ENCODE results near the gene MCF2L.

Gene MCF2L

GRCh38 chr13:113113846-113114271, 144.8 kb downstream of the MCF2L start:
- Histone ChIP-seq H3K9me3 (ENCODE audit: control insufficient read depth, low read length) (no peaks in the 10 kb centered on the region), H4K91ac (ENCODE audit: low read length) (no peak overlapping the region), H2AFZ (ENCODE audit: low read depth, low read length) (no peak overlapping the region), H3K4me3 (ENCODE audit: insufficient read depth in 1 of 2, low read depth in 1 of 2, low read length in 2 of 2) (no peak overlapping the region), H2BK12ac (ENCODE audit: low read length in 2 of 2) (no peak overlapping the region), H3K27me3 (ENCODE audit: control insufficient read depth in 1 of 2, insufficient read depth in 1 of 2, low read length in 2 of 2) (peaks cover 29 to 71% of the 10 kb centered on the region in 2 experiments), H3K18ac (ENCODE audit: low read depth in 1 of 2, low read length in 2 of 2) (no peak overlapping the region), H3K4ac (ENCODE audit: low read depth in 1 of 2, low read length in 2 of 2) (no peak overlapping the region), H2BK5ac (ENCODE audit: low read depth, low read length, poor library complexity, severe bottlenecking) (no peak overlapping the region), H3K36me3 (ENCODE audit: control insufficient read depth in 1 of 2, insufficient read depth in 2 of 2, low read depth in 1 of 2, low read length in 2 of 2) (no peaks in the 10 kb centered on the region), H3K14ac (ENCODE audit: low read length in 2 of 2) (no peak overlapping the region), H3K9ac (ENCODE audit: low read length) (no peak overlapping the region), H2BK120ac (ENCODE audit: low read depth, low read length) (no peak overlapping the region), H3K4me1 (ENCODE audit: control insufficient read depth, insufficient read depth, low read depth, low read length) (peaks cover 10% of the 10 kb centered on the region), H2AK5ac (ENCODE audit: low read length, severe bottlenecking) (no peak overlapping the region), H3K4me2 (ENCODE audit: low read length, poor library complexity, severe bottlenecking) (no peak overlapping the region), H2BK15ac (ENCODE audit: low read depth, poor library complexity, severe bottlenecking) (no peak overlapping the region), H4K8ac (ENCODE audit: low read length) (no peak overlapping the region), H3K79me1 (replicated peaks; ENCODE audit: low read length, poor library complexity, severe bottlenecking) (no peaks in the 10 kb centered on the region), H3K23ac (ENCODE audit: low read length in 2 of 2) (no peak overlapping the region), H3K27ac (ENCODE audit: low read length, poor library complexity, severe bottlenecking) (no peak overlapping the region)
- WGBS = 89% methylated on average over 8 of the region's 8 CpGs
- DNase-seq = no peak

GRCh38 chr13:113114511-113115362, 145.7 kb downstream of the MCF2L start:
- Histone ChIP-seq H2BK120ac (ENCODE audit: low read depth, low read length) (no peak overlapping the region), H2BK12ac (ENCODE audit: low read length in 2 of 2) (no peak overlapping the region), H3K18ac (ENCODE audit: low read depth in 1 of 2, low read length in 2 of 2) (no peak overlapping the region), H3K9ac (ENCODE audit: low read length) (no peak overlapping the region), H3K14ac (ENCODE audit: low read length in 2 of 2) (no peak overlapping the region), H3K4me2 (ENCODE audit: low read length, poor library complexity, severe bottlenecking) (no peak overlapping the region), H3K23ac (ENCODE audit: low read length in 2 of 2) (no peak overlapping the region), H3K27ac (ENCODE audit: low read length, poor library complexity, severe bottlenecking) (no peak overlapping the region), H4K8ac (ENCODE audit: low read length) (no peak overlapping the region), H2BK5ac (ENCODE audit: low read depth, low read length, poor library complexity, severe bottlenecking) (no peak overlapping the region), H4K91ac (ENCODE audit: low read length) (no peak overlapping the region), H3K4me3 (ENCODE audit: insufficient read depth in 1 of 2, low read depth in 1 of 2, low read length in 2 of 2) (no peak overlapping the region), H2AK5ac (ENCODE audit: low read length, severe bottlenecking) (no peak overlapping the region), H3K4me1 (ENCODE audit: control insufficient read depth, insufficient read depth, low read depth, low read length) (peaks cover 10% of the 10 kb centered on the region), H3K27me3 (ENCODE audit: control insufficient read depth in 1 of 2, insufficient read depth in 1 of 2, low read length in 2 of 2) (peaks cover 29 to 74% of the 10 kb centered on the region in 2 experiments), H2AFZ (ENCODE audit: low read depth, low read length) (no peak overlapping the region), H3K9me3 (ENCODE audit: control insufficient read depth, low read length) (no peaks in the 10 kb centered on the region), H3K4ac (ENCODE audit: low read depth in 1 of 2, low read length in 2 of 2) (no peak overlapping the region), H3K36me3 (ENCODE audit: control insufficient read depth in 1 of 2, insufficient read depth in 2 of 2, low read depth in 1 of 2, low read length in 2 of 2) (no peaks in the 10 kb centered on the region), H2BK15ac (ENCODE audit: low read depth, poor library complexity, severe bottlenecking) (no peak overlapping the region), H3K79me1 (replicated peaks; ENCODE audit: low read length, poor library complexity, severe bottlenecking) (no peaks in the 10 kb centered on the region)
- 87% methylated on average over 17 of the region's 17 CpGs for WGBS
- no peak for DNase-seq

GRCh38 chr13:113115363-113116205, 146.6 kb downstream of the MCF2L start:
- H2AFZ ChIP-seq (ENCODE audit: low read depth, low read length) = no peak overlapping the region
- 85% methylated on average over 21 of the region's 21 CpGs for WGBS
- no peak overlapping the region for H3K9ac ChIP-seq (ENCODE audit: low read length)
- no peak overlapping the region for H3K23ac ChIP-seq (ENCODE audit: low read length in 2 of 2)
- no peak overlapping the region for H2BK12ac ChIP-seq (ENCODE audit: low read length in 2 of 2)
- no peak overlapping the region for H3K14ac ChIP-seq (ENCODE audit: low read length in 2 of 2)
- no peaks in the 10 kb centered on the region for H3K79me1 ChIP-seq (replicated peaks; ENCODE audit: low read length, poor library complexity, severe bottlenecking)
- no peak overlapping the region for H3K4me2 ChIP-seq (ENCODE audit: low read length, poor library complexity, severe bottlenecking)
- no peak overlapping the region for H2BK120ac ChIP-seq (ENCODE audit: low read depth, low read length)
- no peaks in the 10 kb centered on the region for H3K9me3 ChIP-seq (ENCODE audit: control insufficient read depth, low read length)
- H3K4me3 ChIP-seq (ENCODE audit: insufficient read depth in 1 of 2, low read depth in 1 of 2, low read length in 2 of 2) = no peak overlapping the region
- no peak for DNase-seq
- no peak overlapping the region for H3K27ac ChIP-seq (ENCODE audit: low read length, poor library complexity, severe bottlenecking)
- H3K18ac ChIP-seq (ENCODE audit: low read depth in 1 of 2, low read length in 2 of 2) = no peak overlapping the region
- no peak overlapping the region for H2AK5ac ChIP-seq (ENCODE audit: low read length, severe bottlenecking)
- H3K27me3 ChIP-seq (ENCODE audit: control insufficient read depth in 1 of 2, insufficient read depth in 1 of 2, low read length in 2 of 2) = peaks cover 33 to 72% of the 10 kb centered on the region in 2 experiments
- H3K4me1 ChIP-seq (ENCODE audit: control insufficient read depth, insufficient read depth, low read depth, low read length) = peaks cover 7% of the 10 kb centered on the region
- no peak overlapping the region for H2BK15ac ChIP-seq (ENCODE audit: low read depth, poor library complexity, severe bottlenecking)
- no peak overlapping the region for H2BK5ac ChIP-seq (ENCODE audit: low read depth, low read length, poor library complexity, severe bottlenecking)
- H3K36me3 ChIP-seq (ENCODE audit: control insufficient read depth in 1 of 2, insufficient read depth in 2 of 2, low read depth in 1 of 2, low read length in 2 of 2) = no peaks in the 10 kb centered on the region
- no peak overlapping the region for H4K8ac ChIP-seq (ENCODE audit: low read length)
- no peak overlapping the region for H3K4ac ChIP-seq (ENCODE audit: low read depth in 1 of 2, low read length in 2 of 2)
- H4K91ac ChIP-seq (ENCODE audit: low read length) = no peak overlapping the region

- H2AFZ ChIP-seq (ENCODE audit: low read depth, low read length) = no peak overlapping the region
- no peak overlapping the region for H3K27ac ChIP-seq (ENCODE audit: low read length, poor library complexity, severe bottlenecking)
- H3K4me3 ChIP-seq (ENCODE audit: insufficient read depth in 1 of 2, low read depth in 1 of 2, low read length in 2 of 2) = no peak overlapping the region
- H3K4me2 ChIP-seq (ENCODE audit: low read length, poor library complexity, severe bottlenecking) = no peak overlapping the region
- H3K27me3 ChIP-seq (ENCODE audit: control insufficient read depth in 1 of 2, insufficient read depth in 1 of 2, low read length in 2 of 2) = peaks cover 29 to 70% of the 10 kb centered on the region in 2 experiments
- WGBS = 82% methylated on average over 9 of the region's 10 CpGs
- H3K9ac ChIP-seq (ENCODE audit: low read length) = no peak overlapping the region
- H2BK5ac ChIP-seq (ENCODE audit: low read depth, low read length, poor library complexity, severe bottlenecking) = no peak overlapping the region
- H3K36me3 ChIP-seq (ENCODE audit: control insufficient read depth in 1 of 2, insufficient read depth in 2 of 2, low read depth in 1 of 2, low read length in 2 of 2) = no peaks in the 10 kb centered on the region
- no peak overlapping the region for H4K8ac ChIP-seq (ENCODE audit: low read length)
- H3K18ac ChIP-seq (ENCODE audit: low read depth in 1 of 2, low read length in 2 of 2) = no peak overlapping the region
- H2BK120ac ChIP-seq (ENCODE audit: low read depth, low read length) = no peak overlapping the region
- no peak overlapping the region for H3K23ac ChIP-seq (ENCODE audit: low read length in 2 of 2)
- no peak overlapping the region for H2BK15ac ChIP-seq (ENCODE audit: low read depth, poor library complexity, severe bottlenecking)
- no peak overlapping the region for H3K14ac ChIP-seq (ENCODE audit: low read length in 2 of 2)
- no peaks in the 10 kb centered on the region for H3K79me1 ChIP-seq (replicated peaks; ENCODE audit: low read length, poor library complexity, severe bottlenecking)
- no peak overlapping the region for H2BK12ac ChIP-seq (ENCODE audit: low read length in 2 of 2)
- H2AK5ac ChIP-seq (ENCODE audit: low read length, severe bottlenecking) = no peak overlapping the region
- no peak overlapping the region for H3K4ac ChIP-seq (ENCODE audit: low read depth in 1 of 2, low read length in 2 of 2)
- H3K9me3 ChIP-seq (ENCODE audit: control insufficient read depth, low read length) = no peaks in the 10 kb centered on the region
- no peak overlapping the region for H4K91ac ChIP-seq (ENCODE audit: low read length)
- no peak for DNase-seq
- H3K4me1 ChIP-seq (ENCODE audit: control insufficient read depth, insufficient read depth, low read depth, low read length) = peaks cover 2% of the 10 kb centered on the region
Measured at GRCh38 chr13:113116206-113116800, 147.3 kb downstream of the MCF2L start.

All from mesenchymal stem cell (in vitro differentiated cells and primary cell).